PFSK-1 (cell line): ENCODE data around the gene RACK1.

Source experiments
- FOXP2 ChIP-seq: optimal IDR thresholded peaks from 2 replicates; pipeline ENCODE3; 2011; ENCODE audit warnings: borderline replicate concordance, control low read depth, inconsistent platforms; ENCODE audit not compliant: insufficient read depth; ENCODE audit errors: extremely low read length, extremely low read depth
- POLR2AphosphoS5 ChIP-seq: IDR thresholded peaks from 2 replicates; pipeline ENCODE4 v1.6.1; 2012; ENCODE audit warnings: low read depth, mild to moderate bottlenecking, control low read depth, low read length, moderate library complexity
- REST ChIP-seq, 2 experiments: IDR thresholded peaks; 2 replicates each; pipeline versions ENCODE4 v1.6.1 to v1.8.0; 2011 to 2012; ENCODE audit warnings: low read depth in 2 of 2, low read length in 2 of 2, control low read depth in 1 of 2, inconsistent platforms in 1 of 2, mild to moderate bottlenecking in 1 of 2, moderate library complexity in 1 of 2; ENCODE audit not compliant: insufficient read depth in 1 of 2
- SIN3A ChIP-seq: IDR thresholded peaks from 2 replicates; pipeline ENCODE4 v1.6.1; 2012; ENCODE audit warnings: mild to moderate bottlenecking, low read length, moderate library complexity, borderline replicate concordance; ENCODE audit not compliant: insufficient read depth
- TAF1 ChIP-seq: IDR thresholded peaks from 2 replicates; pipeline ENCODE4 v1.6.1; 2012; ENCODE audit warnings: low read length, control low read depth, borderline replicate concordance; ENCODE audit not compliant: insufficient read depth

Gene RACK1

DNA sequence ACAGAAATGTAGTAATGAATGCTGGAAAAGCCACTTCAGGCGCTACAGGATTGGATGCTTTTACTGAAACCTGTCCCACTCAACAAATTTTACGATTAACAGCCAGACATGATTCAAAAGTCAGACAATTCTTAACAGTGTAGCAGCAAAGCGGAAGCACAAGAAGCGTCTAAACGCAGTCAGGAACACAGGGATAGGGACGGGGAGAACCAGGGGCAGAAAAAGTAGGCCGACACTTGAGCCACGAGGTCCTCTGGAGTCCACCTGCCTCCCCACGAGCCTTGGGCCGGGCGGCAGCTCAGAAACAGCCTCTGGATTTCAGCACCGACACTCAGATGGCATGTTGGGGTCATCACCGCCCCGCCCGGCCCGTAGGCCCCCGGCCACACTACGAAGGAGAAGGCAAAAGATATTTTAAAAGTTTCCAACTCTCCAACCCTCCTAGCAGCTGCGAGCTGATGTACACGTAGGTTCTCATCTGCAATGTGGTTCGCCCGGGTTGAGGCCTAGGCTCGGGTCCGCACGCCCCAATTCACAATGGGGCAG, 615 bp downstream of the RACK1 start:
- no peak for TF ChIP-seq SIN3A
- TF ChIP-seq POLR2AphosphoS5 = no peak
- TF ChIP-seq FOXP2 = no peak

GRCh38 chr5:181242031-181242451, 1.7 kb downstream of the RACK1 start:
- no peak for TF ChIP-seq REST (IDR thresholded peaks at IDR 0.05; ENCODE audit: insufficient read depth in 1 of 2, low read depth in 2 of 2, low read length in 2 of 2)
- no peak for TF ChIP-seq TAF1
- no peak for TF ChIP-seq POLR2AphosphoS5
- no peak for TF ChIP-seq FOXP2
- TF ChIP-seq SIN3A = no peak

DNA sequence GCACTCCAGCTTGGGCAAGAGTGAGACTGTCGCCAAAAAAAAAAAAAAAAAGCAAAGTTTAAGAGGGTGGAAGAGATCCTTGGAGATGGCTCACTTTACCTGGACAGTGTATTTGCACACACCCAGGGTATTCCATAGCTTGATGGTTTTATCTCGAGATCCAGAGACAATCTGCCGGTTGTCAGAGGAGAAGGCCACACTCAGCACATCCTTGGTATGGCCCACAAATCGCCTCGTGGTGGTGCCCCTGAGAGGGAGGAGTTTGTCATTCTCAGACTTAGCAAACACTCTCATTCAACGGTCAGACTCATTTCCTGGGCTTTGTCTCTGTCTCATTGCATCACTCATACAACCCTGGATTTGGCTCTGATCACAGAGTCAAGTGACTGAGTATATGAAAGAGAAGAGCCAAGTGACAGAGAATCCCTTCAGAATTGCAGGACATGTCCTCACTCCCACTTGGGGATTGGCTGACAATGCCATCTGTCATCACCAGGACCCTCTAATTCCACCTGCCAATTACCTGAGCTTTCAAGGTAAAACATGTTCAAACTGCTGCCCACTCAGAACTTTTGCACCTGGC, 2.2 kb downstream of the RACK1 start:
- TF ChIP-seq TAF1 (peak; percentile 75; the same call in 1 of the 2 replicates), POLR2AphosphoS5 (peak; percentile 87), REST (IDR thresholded peaks at IDR 0.05; ENCODE audit: insufficient read depth in 1 of 2, low read depth in 2 of 2, low read length in 2 of 2) (no peak), SIN3A (peak; percentile 70; the same call in 1 of the 2 replicates)

DNA sequence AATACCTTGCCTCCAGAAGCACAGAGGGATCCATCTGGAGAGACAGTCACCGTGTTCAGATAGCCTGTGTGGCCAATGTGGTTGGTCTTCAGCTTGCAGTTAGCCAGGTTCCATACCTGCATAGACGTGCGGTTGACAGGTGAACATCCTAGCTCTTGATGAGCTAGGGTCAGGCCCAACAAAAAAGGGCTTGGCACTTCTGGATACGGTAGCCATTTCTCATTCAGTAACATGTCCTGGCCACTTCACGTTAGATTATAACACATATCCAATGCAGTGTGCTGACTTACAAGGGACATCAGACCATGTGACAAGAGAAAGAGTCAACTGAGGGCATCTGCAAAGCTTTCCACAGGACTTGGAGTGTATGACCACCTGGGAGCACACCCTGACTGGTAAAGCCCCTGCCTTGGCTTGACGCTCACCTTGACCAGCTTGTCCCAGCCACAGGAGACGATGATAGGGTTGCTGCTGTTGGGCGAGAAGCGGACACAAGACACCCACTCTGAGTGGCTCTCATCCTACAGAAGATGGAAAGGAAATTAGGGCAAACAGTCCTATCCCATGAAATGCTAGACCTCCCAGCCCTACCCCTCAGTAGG, 4.5 kb downstream of the RACK1 start:
- TF ChIP-seq FOXP2 (no peak), POLR2AphosphoS5 (peak; percentile 24; the same call in 1 of the 2 replicates), SIN3A (no peak), TAF1 (no peak)

GRCh38 chr5:181237729-181238385, 5.8 kb downstream of the RACK1 start:
- TF ChIP-seq FOXP2 (no peak), SIN3A (no peak), TAF1 (no peak), REST (IDR thresholded peaks at IDR 0.05; ENCODE audit: insufficient read depth in 1 of 2, low read depth in 2 of 2, low read length in 2 of 2) (no peak), POLR2AphosphoS5 (0 out of 2 replicates have a peak, but pooled peaks have one; percentile 41)
